MM.1S (cell line): ENCODE measurements around the gene ZCCHC7.

ENCODE experiments used
- CTCF ChIP-seq: fragments of 300-600 bp; sonication (generic); IDR thresholded peaks from 2 replicates; pipeline ENCODE4 v1.5.1; 2016; ENCODE audit warnings: antibody characterized with exemption, low read length, mixed read lengths
- EZH2 ChIP-seq: fragments of 300-600 bp; sonication (generic); optimal IDR thresholded peaks from 2 replicates; pipeline ENCODE3; 2017; ENCODE audit warnings: low read depth, mild to moderate bottlenecking, antibody characterized with exemption, low read length, mixed read lengths
- EZH2phosphoT487 ChIP-seq: fragments of 300-600 bp; sonication (generic); IDR thresholded peaks from 2 replicates; pipeline ENCODE4 v1.6.1; 2018; ENCODE audit warnings: antibody characterized with exemption, low read length

DNA sequence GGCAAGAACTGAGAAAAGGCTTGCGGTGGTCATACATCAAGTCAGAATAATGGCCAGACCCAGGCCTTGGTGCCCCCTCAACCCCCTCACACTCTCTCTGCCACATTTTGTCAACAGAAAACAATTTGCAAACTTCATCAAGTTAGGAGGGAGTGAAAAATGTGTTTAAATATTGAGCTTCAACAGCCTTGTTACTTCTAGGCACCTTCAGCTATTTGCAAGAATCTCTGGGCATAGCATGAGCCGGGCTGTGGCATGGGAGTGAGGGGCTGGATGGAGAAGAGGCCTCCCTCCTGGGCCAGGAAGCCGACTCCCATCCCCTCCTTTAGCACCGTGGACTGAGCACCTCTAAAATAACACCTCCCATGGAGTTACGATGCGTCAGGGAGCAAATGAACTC, 249.9 kb downstream of the ZCCHC7 start:
- TF ChIP-seq CTCF (no peak), EZH2 (no peak), EZH2phosphoT487 (no peak)
